K562 (cell line): ENCODE data around the gene CSNK1D. TPM values are rescaled to one million over a fixed set of nuclear protein-coding genes. Genes with fewer than 3 reads are reported as not detected.

Source experiments
- CBX3 ChIP-seq, 2 experiments: IDR thresholded peaks; 1 replicate in 1 of 2; 2 replicates in 1 of 2; pipeline ENCODE4 v1.6.1; 2012; ENCODE audit warnings: inconsistent platforms in 2 of 2, low read length in 2 of 2, borderline replicate concordance in 1 of 2, control low read depth in 1 of 2
- CTBP1 ChIP-seq: fragments of 450-650 bp; IDR thresholded peaks from 2 replicates; pipeline ENCODE4 v1.6.1; 2016; ENCODE audit warnings: borderline replicate concordance
- ELK3 ChIP-seq: fragments of 450-650 bp; formaldehyde crosslinking; IDR thresholded peaks from 2 replicates; pipeline ENCODE4 v1.4.0; 2020; ENCODE audit warnings: mild to moderate bottlenecking
- EWSR1 ChIP-seq: fragments of 450-650 bp; IDR thresholded peaks from 2 replicates; pipeline ENCODE4 v1.6.1; 2018; ENCODE audit warnings: borderline replicate concordance, mild to moderate bottlenecking, low read depth, moderate library complexity; ENCODE audit not compliant: partially characterized antibody
- FOXJ2 ChIP-seq: fragments of 200-800 bp; sonication (Bioruptor generic); IDR thresholded peaks from 2 replicates; pipeline ENCODE4 v1.6.1; 2016; ENCODE audit warnings: missing genetic modification characterization, missing compliant biosample characterization
- ID3 ChIP-seq, 2 experiments: fragments of 250-450 bp in 1 of 2; fragments of 450-650 bp in 1 of 2; sonication (Bioruptor Pico) in 1 of 2; IDR thresholded peaks; 2 replicates each; pipeline versions ENCODE4 v1.6.1 to v1.8.0; 2016 to 2021; ENCODE audit warnings: mild to moderate bottlenecking in 2 of 2, moderate library complexity in 2 of 2, missing compliant biosample characterization in 1 of 2, missing genetic modification characterization in 1 of 2
- KAT8 ChIP-seq: fragments of 450-650 bp; IDR thresholded peaks from 2 replicates; pipeline ENCODE4 v1.6.1; 2016; ENCODE audit warnings: low read depth, mild to moderate bottlenecking
- MAZ ChIP-seq, 2 experiments: fragments of 450-650 bp in 1 of 2; sonication (generic) in 1 of 2; formaldehyde crosslinking; IDR thresholded peaks in 1 of 2; conservative IDR thresholded peaks in 1 of 2; 2 replicates each; pipeline versions ENCODE4 v1.4.0 to v1.5.0; 2020; ENCODE audit warnings: mild to moderate bottlenecking in 1 of 2, missing genetic modification reagents in 1 of 2
- MIER1 ChIP-seq: fragments of 450-650 bp; IDR thresholded peaks from 2 replicates; pipeline ENCODE4 v1.6.1; 2016; ENCODE audit warnings: antibody characterized with exemption, mild to moderate bottlenecking, low read depth
- PHF8 ChIP-seq: fragments of 200-600 bp; sonication (generic); IDR thresholded peaks from 2 replicates; pipeline ENCODE4 v1.6.1; 2012; ENCODE audit warnings: mixed run types, mild to moderate bottlenecking, inconsistent platforms, low read length, moderate library complexity, borderline replicate concordance
- SIRT6 ChIP-seq: IDR thresholded peaks from one replicate; pipeline ENCODE4 v1.6.1; 2012; ENCODE audit warnings: low read depth, mild to moderate bottlenecking, control low read depth, inconsistent platforms, low read length, moderate library complexity
- SMARCB1 ChIP-seq: IDR thresholded peaks from 2 replicates; pipeline ENCODE4 v1.6.1; 2011; ENCODE audit warnings: improper control_type of control experiment, low read depth; ENCODE audit not compliant: insufficient read length
- XRCC3 ChIP-seq: fragments of 450-650 bp; IDR thresholded peaks from 2 replicates; pipeline ENCODE4 v1.6.1; 2017; ENCODE audit warnings: mild to moderate bottlenecking, moderate library complexity
- ZBTB5 ChIP-seq: fragments of 450-650 bp; IDR thresholded peaks from 2 replicates; pipeline ENCODE4 v1.6.1; 2017; ENCODE audit warnings: antibody characterized with exemption
- ZEB2 ChIP-seq: fragments of 450-650 bp; IDR thresholded peaks from 2 replicates; pipeline ENCODE4 v1.6.1; 2016
- ZFP1 ChIP-seq: fragments of 450-650 bp; formaldehyde crosslinking; IDR thresholded peaks from 2 replicates; pipeline ENCODE4 v1.4.0; 2020; ENCODE audit warnings: mild to moderate bottlenecking, mixed read lengths
- ZNF232 ChIP-seq: sonication (generic); formaldehyde crosslinking; IDR thresholded peaks from 2 replicates; pipeline ENCODE4 v1.8.0; 2022; ENCODE audit warnings: mild to moderate bottlenecking, missing genetic modification reagents
- ZNF384 ChIP-seq: IDR thresholded peaks from 2 replicates; pipeline ENCODE4 v1.6.1; 2012; ENCODE audit warnings: low read depth, low read length, improper control_type of control experiment
- ZNF639 ChIP-seq, 2 experiments: fragments of 200-800 bp in 1 of 2; sonication (Bioruptor generic) in 1 of 2; sonication (generic) in 1 of 2; formaldehyde crosslinking in 1 of 2; IDR thresholded peaks in 1 of 2; conservative IDR thresholded peaks in 1 of 2; 2 replicates each; pipeline versions ENCODE4 v1.5.0 to v1.6.1; 2016 to 2020; ENCODE audit warnings: missing compliant biosample characterization in 1 of 2, missing genetic modification characterization in 1 of 2, missing genetic modification reagents in 1 of 2
- ZNF707 ChIP-seq: fragments of 250-450 bp; sonication (Bioruptor Pico); conservative IDR thresholded peaks from 2 replicates; pipeline ENCODE4 v1.8.0; 2022; ENCODE audit warnings: inconsistent platforms, mild to moderate bottlenecking, moderate library complexity
- polyA plus RNA-seq, 8 experiments: library from polyadenylated mRNA; depleted of rRNA in 4 of 8; stranded (reverse) in 5 of 8; unstranded in 3 of 8; fragments of >200 nt; fragmentation: Nextera tagmentation in 2 of 8; fragmentation: Illumina TruSeq in 1 of 8; extraction: Ambion mirVana in 2 of 8; extraction: Trizol in 1 of 8; gene quantifications; 2 replicates each; pipeline versions ENCODE4 v1.2.1 to v1.2.3, GENCODE V29; 2011 to 2014; ENCODE audit warnings: inconsistent platforms in 1 of 8, missing spikeins in 1 of 8
- total RNA-seq, 7 experiments: library from RNA; depleted of rRNA in 6 of 7; stranded (reverse); fragments of >200 nt in 6 of 7; fragmentation: Illumina TruSeq in 2 of 7; extraction: Trizol in 2 of 7; gene quantifications; 2 replicates each; pipeline versions ENCODE4 v1.2.1 to v1.2.3, GENCODE V29; 2011 to 2021; ENCODE audit warnings: low replicate concordance in 1 of 7

CSNK1D gene
- total and polyA plus RNA-seq, 9 of the 15 experiments (the other 6 are each of a cell fraction or from before 2014, with no cell fraction given), result 6.5 to 133 (median 41.3) TPM

GRCh38 chr17:82292251-82293154 is 19.0 kb upstream of the CSNK1D start (continued):
- TF ChIP-seq ZNF639 (CRISPR knock-in tag; conservative IDR thresholded peaks at IDR 0.05 in 1 of 2, IDR thresholded peaks at IDR 0.05 in 1 of 2) (peak in 1 of 2 experiments; percentile 24; a peak in 1 of 4 replicates), ZNF384 (no peak), CBX3 (IDR thresholded peaks at IDR 0.05; ENCODE audit: borderline replicate concordance in 1 of 2, low read length in 2 of 2) (no peak), PHF8 (peak; percentile 89; the same call in 1 of the 2 replicates), MAZ (CRISPR knock-in tag; conservative IDR thresholded peaks at IDR 0.05 in 1 of 2, IDR thresholded peaks at IDR 0.05 in 1 of 2) (peak; percentile 79 to 84), ELK3 (no peak), KAT8 (no peak), ID3 (CRISPR knock-in tag; IDR thresholded peaks at IDR 0.05) (no peak), ID3 (tag; IDR thresholded peaks at IDR 0.05) (peak; percentile 89), SMARCB1 (no peak), MIER1 (no peak), EWSR1 (no peak), ZBTB5 (no peak), ZNF232 (CRISPR knock-in tag) (no peak), ZEB2 (no peak), CTBP1 (peak; percentile 64; the same call in 1 of the 2 replicates), ZNF707 (CRISPR knock-in tag) (no peak), SIRT6 (no peak), ZFP1 (no peak), XRCC3 (no peak), FOXJ2 (peak; percentile 81)
